A673 (cell line): ENCODE data around the gene HS6ST3. TPM values are rescaled to one million over a fixed set of nuclear protein-coding genes. Genes with fewer than 3 reads are reported as not detected.

ENCODE experiments used
- BruUV-seq: library from RNA; stranded (reverse); fragments of 400-500 nt; replicated peaks from 2 replicates; lab custom pipeline; 2021; lab: Mats Ljungman, UMichigan
- CTCF ChIA-PET: fragments of 300-600 bp; sonication (Branson Sonifier 250); formaldehyde crosslinking; loops from one replicate; lab custom pipeline; 2022; ENCODE audit warnings: antibody characterized with exemption; lab: Charles Lee
- POLR2A ChIA-PET: fragments of 300-600 bp; sonication (Branson Sonifier 250); formaldehyde crosslinking; loops from one replicate; lab custom pipeline; 2022; ENCODE audit warnings: antibody characterized with exemption; ENCODE audit not compliant: low non-redundant PET; lab: Charles Lee
- DNase-seq: peaks from one replicate; pipeline ENCODE4 v3.0.0-alpha.2; 2015; ENCODE audit warnings: low spot score
- H3K27ac ChIP-seq: fragments of 200-600 bp; sonication (generic); 2 replicates; pipeline ENCODE4 v1.5.1; 2016; ENCODE audit warnings: mixed run types, low read depth, mild to moderate bottlenecking, mixed read lengths, antibody characterized with exemption, low read length; ENCODE audit not compliant: poor library complexity, severe bottlenecking
- H3K27me3 ChIP-seq: fragments of 200-600 bp; sonication (generic); replicated peaks from 2 replicates; pipeline ENCODE4 v1.6.1; 2017; ENCODE audit warnings: mixed run types, low read depth, mild to moderate bottlenecking, mixed read lengths, antibody characterized with exemption, low read length; ENCODE audit not compliant: insufficient read depth, poor library complexity
- H3K36me3 ChIP-seq: fragments of 200-600 bp; sonication (generic); 2 replicates; pipeline ENCODE4 v1.6.1; 2016; ENCODE audit warnings: mixed run types, mild to moderate bottlenecking, mixed read lengths, antibody characterized with exemption, low read length; ENCODE audit not compliant: insufficient read depth, poor library complexity, severe bottlenecking
- H3K4me1 ChIP-seq: fragments of 200-600 bp; sonication (generic); 2 replicates; pipeline ENCODE4 v1.6.1; 2017; ENCODE audit warnings: mixed run types, mild to moderate bottlenecking, mixed read lengths, antibody characterized with exemption, low read length; ENCODE audit not compliant: insufficient read depth, poor library complexity, severe bottlenecking
- H3K4me3 ChIP-seq: fragments of 200-600 bp; sonication (generic); 2 replicates; pipeline ENCODE4 v1.5.1; 2016; ENCODE audit warnings: low read depth, mixed run types, mild to moderate bottlenecking, mixed read lengths, low read length; ENCODE audit not compliant: poor library complexity, severe bottlenecking
- H3K9me3 ChIP-seq: fragments of 200-600 bp; sonication (generic); 2 replicates; pipeline ENCODE4 v1.6.1; 2016; ENCODE audit warnings: mixed run types, low read depth, mild to moderate bottlenecking, mixed read lengths, antibody characterized with exemption, low read length; ENCODE audit not compliant: poor library complexity, severe bottlenecking
- CTCF ChIP-seq: fragments of 300-800, 200-600 bp; sonication (generic); conservative IDR thresholded peaks from 2 replicates; pipeline ENCODE4 v1.5.1; 2017; ENCODE audit warnings: low read depth, mild to moderate bottlenecking, antibody characterized with exemption, low read length, moderate library complexity, mixed read lengths
- EZH2 ChIP-seq: fragments of 200-600 bp; sonication (generic); IDR thresholded peaks from 2 replicates; pipeline ENCODE4 v1.6.1; 2017; ENCODE audit warnings: borderline replicate concordance, low read depth, mild to moderate bottlenecking, mixed read lengths, antibody characterized with exemption, low read length; ENCODE audit not compliant: poor library complexity, severe bottlenecking
- intact Hi-C: fragments of 100-400 bp; cut with micrococcal nuclease; formaldehyde crosslinking; loops from one replicate; pipeline ENCODE4 v1.10.0; 2022; ENCODE audit not compliant: unreplicated experiment
- total RNA-seq: library from RNA; stranded (reverse); gene quantifications from 2 replicates; pipeline ENCODE4 v1.2.3, GENCODE V29; 2021

Gene HS6ST3
- total RNA-seq, 1 experiment from 2014 or later: not detected

- CTCF ChIA-PET: interaction anchor here (2.0 kb wide), 1 partner anchor 797 kb away, joined by 19 read pairs; no protein-coding TSS in a partner anchor
- no peaks in the 10 kb centered on the region for H3K36me3 ChIP-seq
- DNase-seq: no peak
- no TSS peak for BruUV-seq
- no peak overlapping the region for H3K27ac ChIP-seq
- no peak for TF ChIP-seq EZH2
- TF ChIP-seq CTCF: no peak
- no peaks in the 10 kb centered on the region for H3K9me3 ChIP-seq
- intact Hi-C loops: loop anchor here (2.0 to 10.0 kb wide), 3 partner anchors 675 to 1192 kb away; no protein-coding TSS in a partner anchor
- H3K27me3 ChIP-seq: no peaks in the 10 kb centered on the region
- H3K4me1 ChIP-seq: no peaks in the 10 kb centered on the region
- POLR2A ChIA-PET: no interaction called here
- H3K4me3 ChIP-seq: no peak overlapping the region
Measured at GRCh38 chr13:96816874-96817273, 727.0 kb downstream of the HS6ST3 start.

GRCh38 chr13:96817336-96817941 is 727.5 kb downstream of the HS6ST3 start:
- TF ChIP-seq EZH2 (no peak), CTCF (peak; percentile 66)
- Histone ChIP-seq H3K4me1 (no peaks in the 10 kb centered on the region), H3K4me3 (no peak overlapping the region), H3K9me3 (no peaks in the 10 kb centered on the region), H3K36me3 (no peaks in the 10 kb centered on the region), H3K27ac (no peak overlapping the region), H3K27me3 (no peaks in the 10 kb centered on the region)
- POLR2A ChIA-PET: no interaction called here
- intact Hi-C loops: loop anchor here (2.0 to 10.0 kb wide), 3 partner anchors 675 to 1193 kb away; no protein-coding TSS in a partner anchor
- peak; percentile 22 for DNase-seq
- no TSS peak for BruUV-seq
- CTCF ChIA-PET: interaction anchor here (0.6 to 2.0 kb wide), 4 partner anchors 50 to 797 kb away, joined by 3 to 19 read pairs (median 3); no protein-coding TSS in a partner anchor

GRCh38 chr13:96819375-96819774 is 729.5 kb downstream of the HS6ST3 start:
- Histone ChIP-seq H3K4me1 (no peaks in the 10 kb centered on the region), H3K4me3 (no peak overlapping the region), H3K27ac (no peak overlapping the region), H3K27me3 (no peaks in the 10 kb centered on the region), H3K36me3 (no peaks in the 10 kb centered on the region), H3K9me3 (no peaks in the 10 kb centered on the region)
- DNase-seq: no peak
- BruUV-seq: no TSS peak
- TF ChIP-seq CTCF: no peak
- no peak for TF ChIP-seq EZH2
- CTCF ChIA-PET: interaction anchor here (0.6 kb wide), 1 partner anchor 109 kb away, joined by 4 read pairs; no protein-coding TSS in a partner anchor
- intact Hi-C loops: loop anchor here (5.0 to 10.0 kb wide), 2 partner anchors 677 to 1195 kb away; no protein-coding TSS in a partner anchor
- POLR2A ChIA-PET: no interaction called here
